Astrocyte (in vitro differentiated cells and primary cell): ENCODE data around the gene NFAT5.

ENCODE experiments used
- EZH2 ChIP-seq: IDR thresholded peaks from 2 replicates; pipeline ENCODE4 v1.6.1; 2012; ENCODE audit warnings: mild to moderate bottlenecking, low read length, inconsistent platforms; ENCODE audit not compliant: insufficient read depth
- TF ChIP-seq, protein P1 (sequence below): IDR thresholded peaks from 2 replicates; pipeline ENCODE4 v1.5.1; 2011; ENCODE audit warnings: low read depth, mild to moderate bottlenecking, inconsistent platforms, low read length, moderate library complexity; ENCODE audit not compliant: insufficient read depth

DNA sequence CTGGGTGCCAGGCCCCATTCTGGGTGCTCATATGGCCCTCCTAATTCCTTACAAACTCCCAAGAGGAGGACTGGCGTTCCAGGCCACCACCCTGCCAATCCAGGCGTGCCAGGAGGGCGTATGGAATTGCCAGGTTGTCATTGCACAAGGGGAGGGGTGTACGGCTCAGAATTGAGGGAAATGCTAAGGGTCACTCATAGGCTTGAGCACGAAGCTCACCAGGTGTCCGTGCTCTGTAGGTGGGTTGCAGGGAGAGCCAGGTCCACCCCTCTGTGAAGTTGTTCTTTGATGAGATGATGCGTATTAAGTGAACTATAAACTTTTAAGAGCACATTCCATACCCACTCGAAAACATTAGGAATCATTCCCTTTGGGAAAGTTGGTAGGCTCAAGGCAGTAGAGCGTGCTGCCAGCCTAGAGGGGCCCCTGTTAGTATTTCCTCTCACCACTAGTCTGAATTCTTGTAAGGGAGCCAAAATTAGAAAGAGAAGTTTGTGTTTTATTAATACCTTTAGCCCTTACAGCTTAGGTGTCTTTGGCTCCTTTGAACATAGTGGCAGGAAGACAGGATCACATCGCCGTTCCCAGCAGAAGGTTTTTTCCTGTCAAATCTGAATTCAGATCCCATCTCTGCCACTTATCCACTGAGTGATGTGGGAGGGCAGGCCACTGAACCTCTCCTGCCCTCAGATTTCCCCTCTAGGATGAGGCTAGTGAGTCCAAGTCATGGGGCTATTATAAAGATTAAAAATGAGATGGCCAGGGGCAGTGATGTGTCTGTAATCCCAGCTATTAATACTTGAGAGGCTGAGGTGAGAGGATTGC is 38.7 kb upstream of the NFAT5 start:
- TF ChIP-seq, protein P1, sequence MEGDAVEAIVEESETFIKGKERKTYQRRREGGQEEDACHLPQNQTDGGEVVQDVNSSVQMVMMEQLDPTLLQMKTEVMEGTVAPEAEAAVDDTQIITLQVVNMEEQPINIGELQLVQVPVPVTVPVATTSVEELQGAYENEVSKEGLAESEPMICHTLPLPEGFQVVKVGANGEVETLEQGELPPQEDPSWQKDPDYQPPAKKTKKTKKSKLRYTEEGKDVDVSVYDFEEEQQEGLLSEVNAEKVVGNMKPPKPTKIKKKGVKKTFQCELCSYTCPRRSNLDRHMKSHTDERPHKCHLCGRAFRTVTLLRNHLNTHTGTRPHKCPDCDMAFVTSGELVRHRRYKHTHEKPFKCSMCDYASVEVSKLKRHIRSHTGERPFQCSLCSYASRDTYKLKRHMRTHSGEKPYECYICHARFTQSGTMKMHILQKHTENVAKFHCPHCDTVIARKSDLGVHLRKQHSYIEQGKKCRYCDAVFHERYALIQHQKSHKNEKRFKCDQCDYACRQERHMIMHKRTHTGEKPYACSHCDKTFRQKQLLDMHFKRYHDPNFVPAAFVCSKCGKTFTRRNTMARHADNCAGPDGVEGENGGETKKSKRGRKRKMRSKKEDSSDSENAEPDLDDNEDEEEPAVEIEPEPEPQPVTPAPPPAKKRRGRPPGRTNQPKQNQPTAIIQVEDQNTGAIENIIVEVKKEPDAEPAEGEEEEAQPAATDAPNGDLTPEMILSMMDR = no peak
- TF ChIP-seq EZH2 = no peak
